Activated CD4-positive, alpha-beta memory T cell treated with anti-CD3 and anti-CD28 coated beads for 36 hours (primary cell): ENCODE data around the gene CFAP73. TPM values are rescaled to one million over a fixed set of nuclear protein-coding genes. Genes with fewer than 3 reads are reported as not detected.

Source experiments
- CTCF ChIA-PET: fragments of 350-600 bp; sonication (Branson Sonifier 250); formaldehyde crosslinking; loops from one replicate; lab custom pipeline; 2021; ENCODE audit warnings: antibody characterized with exemption, inconsistent platforms; lab: Charles Lee
- POLR2A ChIA-PET: fragments of 350-600 bp; sonication (Branson Sonifier 250); formaldehyde crosslinking; loops from one replicate; lab custom pipeline; 2021; ENCODE audit warnings: antibody characterized with exemption; lab: Charles Lee
- DNase-seq: peaks from one replicate; pipeline ENCODE4 v3.0.0-alpha.2; 2020
- H3K27ac Mint-ChIP-seq: one replicate; pipeline ENCODE4 v1.8.0; 2021; ENCODE audit warnings: mixed read lengths
- H3K27me3 Mint-ChIP-seq: one replicate; pipeline ENCODE4 v1.8.0; 2021; ENCODE audit warnings: mixed read lengths
- H3K36me3 Mint-ChIP-seq: one replicate; pipeline ENCODE4 v1.8.0; 2021; ENCODE audit warnings: mixed read lengths
- H3K4me1 Mint-ChIP-seq: one replicate; pipeline ENCODE4 v1.8.0; 2021; ENCODE audit warnings: low read depth, mixed read lengths
- H3K4me3 Mint-ChIP-seq: one replicate; pipeline ENCODE4 v1.8.0; 2021; ENCODE audit warnings: mild to moderate bottlenecking, mixed read lengths
- H3K9me3 Mint-ChIP-seq: one replicate; pipeline ENCODE4 v1.8.0; 2021; ENCODE audit warnings: mixed read lengths
- intact Hi-C: fragments of 100-400 bp; cut with micrococcal nuclease; formaldehyde crosslinking; loops from one replicate; pipeline ENCODE4 v1.15.1; 2023
- total RNA-seq, 2 experiments: library from RNA; stranded (reverse); gene quantifications; one replicate each; pipeline ENCODE4 v1.2.3, GENCODE V29; 2021

The CFAP73 gene
- total RNA-seq, 2 experiments from 2014 or later, result 0.90 to 0.94 TPM

- POLR2A ChIA-PET, result interaction anchor here (0.7 to 2.6 kb wide), 9 partner anchors 11 to 246 kb away, joined by 3 to 14 read pairs (median 4); partner anchors contain the start of genes OAS2 and TPCN1
- H3K9me3 Mint-ChIP-seq, result no peaks in the 10 kb centered on the region
- intact Hi-C loops, result loop anchor here (1.0 to 10.0 kb wide), 4 partner anchors 23 to 173 kb away; partner anchors contain the start of genes PLBD2 and SLC8B1
Measured at GRCh38 chr12:113185180-113186032, 35.9 kb downstream of the CFAP73 start, which contains the start of the genes DDX54 and RITA1. DDX54 (minus strand) TSS chr12:113185478; CDS start chr12:113185451, 27 bp downstream. RITA1 (plus strand) TSS chr12:113185721; CDS start chr12:113186747, 1,026 bp downstream.

GRCh38 chr12:113186033-113186365 lies 36.5 kb downstream of the CFAP73 start:
- Mint-ChIP-seq H3K36me3 (peaks cover 16% of the 10 kb centered on the region), H3K4me3 (peak overlapping the region; percentile 94), H3K9me3 (no peaks in the 10 kb centered on the region), H3K27me3 (no peaks in the 10 kb centered on the region), H3K4me1 (peaks cover 24% of the 10 kb centered on the region), H3K27ac (peak overlapping the region; percentile 93)
- POLR2A ChIA-PET, result interaction anchor here (0.6 to 2.6 kb wide), 7 partner anchors 11 to 207 kb away, joined by 3 to 14 read pairs (median 4); partner anchors contain the start of genes OAS2 and TPCN1
- CTCF ChIA-PET, result interaction anchor here (0.7 to 3.0 kb wide), 5 partner anchors 9 to 239 kb away, joined by 3 to 18 read pairs (median 3); no protein-coding TSS in a partner anchor
- intact Hi-C loops, result loop anchor here (10.0 kb wide), 1 partner anchor 149 kb away; the partner anchor contains the start of gene SLC8B1
- DNase-seq, result no peak

More at GRCh38 chr12:113185180-113186032, 35.9 kb downstream of the CFAP73 start, which contains the start of the genes DDX54 and RITA1:
- DNase-seq, result peak; percentile 86
- H3K36me3 Mint-ChIP-seq, result peaks cover 16% of the 10 kb centered on the region
- H3K4me1 Mint-ChIP-seq, result peaks cover 24% of the 10 kb centered on the region
- no peaks in the 10 kb centered on the region for H3K27me3 Mint-ChIP-seq
- CTCF ChIA-PET, result interaction anchor here (0.7 to 3.0 kb wide), 6 partner anchors 10 to 193 kb away, joined by 3 to 18 read pairs (median 4); partner anchors contain the start of gene SLC8B1
- peak within 1 kb of the TSS; percentile 94 for H3K4me3 Mint-ChIP-seq
- H3K27ac Mint-ChIP-seq, result peak within 1 kb of the TSS; percentile 93

GRCh38 chr12:113186666-113187325 lies 37.3 kb downstream of the CFAP73 start:
- Mint-ChIP-seq H3K27me3 (no peaks in the 10 kb centered on the region), H3K4me1 (peaks cover 24% of the 10 kb centered on the region), H3K36me3 (peaks cover 14% of the 10 kb centered on the region), H3K9me3 (no peaks in the 10 kb centered on the region), H3K27ac (peak overlapping the region; percentile 93), H3K4me3 (peak overlapping the region; percentile 94)
- no peak for DNase-seq
- intact Hi-C loops, result loop anchor here (10.0 kb wide), 1 partner anchor 148 kb away; the partner anchor contains the start of gene SLC8B1
- CTCF ChIA-PET, result interaction anchor here (0.7 to 3.0 kb wide), 6 partner anchors 8 to 239 kb away, joined by 3 to 18 read pairs (median 4); no protein-coding TSS in a partner anchor
- POLR2A ChIA-PET, result interaction anchor here (0.6 to 2.6 kb wide), 4 partner anchors 9 to 182 kb away, joined by 3 to 14 read pairs (median 4); no protein-coding TSS in a partner anchor

GRCh38 chr12:113189361-113189760 lies 39.8 kb downstream of the CFAP73 start:
- Mint-ChIP-seq H3K36me3 (peaks cover 17% of the 10 kb centered on the region), H3K9me3 (no peaks in the 10 kb centered on the region), H3K4me3 (no peak overlapping the region), H3K27me3 (no peaks in the 10 kb centered on the region), H3K4me1 (peaks cover 17% of the 10 kb centered on the region), H3K27ac (no peak overlapping the region)
- ChIA-PET CTCF (interaction anchor here (1.0 to 1.6 kb wide), 2 partner anchors 16 to 236 kb away, joined by 3 to 4 read pairs; no protein-coding TSS in a partner anchor), POLR2A (no interaction called here)
- no peak for DNase-seq
- intact Hi-C loops, result loop anchor here (10.0 kb wide), 1 partner anchor 145 kb away; the partner anchor contains the start of gene SLC8B1

- H3K27me3 Mint-ChIP-seq, result no peaks in the 10 kb centered on the region
- no peak overlapping the region for H3K27ac Mint-ChIP-seq
- DNase-seq, result no peak
- CTCF ChIA-PET, result interaction anchor here (1.6 kb wide), 1 partner anchor 234 kb away, joined by 4 read pairs; no protein-coding TSS in a partner anchor
- POLR2A ChIA-PET, result no interaction called here
- intact Hi-C loops, result no loop called here
- H3K9me3 Mint-ChIP-seq, result no peaks in the 10 kb centered on the region
- H3K4me1 Mint-ChIP-seq, result peaks cover 17% of the 10 kb centered on the region
- H3K4me3 Mint-ChIP-seq, result no peak overlapping the region
- H3K36me3 Mint-ChIP-seq, result peaks cover 17% of the 10 kb centered on the region
Measured at GRCh38 chr12:113190761-113191160, 41.2 kb downstream of the CFAP73 start.

GRCh38 chr12:113191227-113191626 lies 41.7 kb downstream of the CFAP73 start:
- intact Hi-C loops, result no loop called here
- POLR2A ChIA-PET, result no interaction called here
- Mint-ChIP-seq H3K27ac (no peak overlapping the region), H3K9me3 (no peaks in the 10 kb centered on the region), H3K4me1 (peaks cover 15% of the 10 kb centered on the region), H3K4me3 (no peak overlapping the region), H3K27me3 (no peaks in the 10 kb centered on the region), H3K36me3 (peaks cover 17% of the 10 kb centered on the region)
- CTCF ChIA-PET, result no interaction called here
- DNase-seq, result no peak

- CTCF ChIA-PET, result interaction anchor here (1.6 to 3.1 kb wide), 3 partner anchors 9 to 230 kb away, joined by 3 to 11 read pairs (median 8); no protein-coding TSS in a partner anchor
- H3K36me3 Mint-ChIP-seq, result peaks cover 7% of the 10 kb centered on the region
- H3K27me3 Mint-ChIP-seq, result no peaks in the 10 kb centered on the region
- H3K27ac Mint-ChIP-seq, result no peak overlapping the region
- POLR2A ChIA-PET, result interaction anchor here (1.1 kb wide), 1 partner anchor 8 kb away, joined by 3 read pairs; no protein-coding TSS in a partner anchor
- no peak overlapping the region for H3K4me3 Mint-ChIP-seq
- intact Hi-C loops, result no loop called here
- no peaks in the 10 kb centered on the region for H3K9me3 Mint-ChIP-seq
- no peak for DNase-seq
- peaks cover 2% of the 10 kb centered on the region for H3K4me1 Mint-ChIP-seq
Measured at GRCh38 chr12:113194971-113195391, 45.5 kb downstream of the CFAP73 start.

GRCh38 chr12:113195598-113195997 lies 46.1 kb downstream of the CFAP73 start:
- DNase-seq, result no peak
- ChIA-PET POLR2A (interaction anchor here (1.1 kb wide), 1 partner anchor 8 kb away, joined by 3 read pairs; no protein-coding TSS in a partner anchor), CTCF (interaction anchor here (0.9 to 3.1 kb wide), 5 partner anchors 10 to 230 kb away, joined by 3 to 11 read pairs (median 7); no protein-coding TSS in a partner anchor)
- Mint-ChIP-seq H3K4me3 (no peak overlapping the region), H3K9me3 (no peaks in the 10 kb centered on the region), H3K27ac (no peak overlapping the region), H3K36me3 (peaks cover 7% of the 10 kb centered on the region), H3K27me3 (no peaks in the 10 kb centered on the region), H3K4me1 (peaks cover 2% of the 10 kb centered on the region)
- intact Hi-C loops, result no loop called here

GRCh38 chr12:113196582-113196981 lies 47.1 kb downstream of the CFAP73 start:
- no peaks in the 10 kb centered on the region for H3K9me3 Mint-ChIP-seq
- H3K36me3 Mint-ChIP-seq, result peaks cover 5% of the 10 kb centered on the region
- peaks cover 2% of the 10 kb centered on the region for H3K4me1 Mint-ChIP-seq
- H3K27me3 Mint-ChIP-seq, result no peaks in the 10 kb centered on the region
- ChIA-PET CTCF (interaction anchor here (0.9 to 3.1 kb wide), 5 partner anchors 12 to 229 kb away, joined by 3 to 8 read pairs (median 6); no protein-coding TSS in a partner anchor), POLR2A (interaction anchor here (1.3 kb wide), 1 partner anchor 11 kb away, joined by 4 read pairs; the partner anchor contains the start of genes DDX54 and RITA1)
- H3K4me3 Mint-ChIP-seq, result no peak overlapping the region
- no peak overlapping the region for H3K27ac Mint-ChIP-seq
- no peak for DNase-seq
- intact Hi-C loops, result loop anchor here (2.0 kb wide), 1 partner anchor 34 kb away; no protein-coding TSS in a partner anchor

- POLR2A ChIA-PET, result interaction anchor here (1.3 kb wide), 1 partner anchor 11 kb away, joined by 4 read pairs; the partner anchor contains the start of genes DDX54 and RITA1
Measured at GRCh38 chr12:113196990-113197389, 47.5 kb downstream of the CFAP73 start.

More at GRCh38 chr12:113196990-113197389, 47.5 kb downstream of the CFAP73 start:
- peak; percentile 76 for DNase-seq
- intact Hi-C loops, result loop anchor here (1.0 to 2.0 kb wide), 3 partner anchors 24 to 228 kb away; partner anchors contain the start of gene TPCN1
- CTCF ChIA-PET, result interaction anchor here (0.6 to 3.1 kb wide), 8 partner anchors 11 to 228 kb away, joined by 3 to 8 read pairs (median 4); no protein-coding TSS in a partner anchor
- H3K36me3 Mint-ChIP-seq, result peaks cover 3% of the 10 kb centered on the region
- no peak overlapping the region for H3K4me3 Mint-ChIP-seq
- H3K27ac Mint-ChIP-seq, result no peak overlapping the region
- no peaks in the 10 kb centered on the region for H3K9me3 Mint-ChIP-seq
- H3K4me1 Mint-ChIP-seq, result peaks cover 2% of the 10 kb centered on the region
- no peaks in the 10 kb centered on the region for H3K27me3 Mint-ChIP-seq
